DMS153 treated with DMSO at 0.1 percent for 48 hours (cell line): ENCODE data around the gene CCNJL.

Experiments
- DNase-seq: peaks from one replicate; lab custom pipeline; 2025; ENCODE audit not compliant: unreplicated experiment; lab: John Stamatoyannopoulos, UW

CCNJL gene

GRCh38 chr5:160293901-160294561, 18.3 kb downstream of the CCNJL start:
- DNase-seq = no peak

DNA sequence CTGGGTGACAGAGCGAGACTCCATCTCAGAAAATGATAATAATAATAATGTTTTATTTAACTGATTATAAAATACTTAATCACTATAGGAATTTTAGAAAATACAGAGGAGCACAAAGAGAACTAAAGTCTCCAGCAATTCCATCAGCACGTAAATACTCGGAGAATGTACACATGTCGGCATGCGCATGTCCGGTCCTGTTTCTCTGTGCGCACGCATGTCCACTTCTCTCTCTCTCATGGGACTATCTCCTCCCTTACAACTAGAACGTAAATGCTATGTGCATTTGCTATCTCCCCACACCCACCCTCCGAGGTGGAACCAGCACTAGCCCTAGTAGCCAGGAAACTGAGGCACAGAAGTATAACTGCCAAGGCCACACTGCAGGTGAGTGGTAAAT, 19.0 kb downstream of the CCNJL start:
- no peak for DNase-seq

GRCh38 chr5:160291467-160291866, 20.9 kb downstream of the CCNJL start:
- DNase-seq = no peak

DNA sequence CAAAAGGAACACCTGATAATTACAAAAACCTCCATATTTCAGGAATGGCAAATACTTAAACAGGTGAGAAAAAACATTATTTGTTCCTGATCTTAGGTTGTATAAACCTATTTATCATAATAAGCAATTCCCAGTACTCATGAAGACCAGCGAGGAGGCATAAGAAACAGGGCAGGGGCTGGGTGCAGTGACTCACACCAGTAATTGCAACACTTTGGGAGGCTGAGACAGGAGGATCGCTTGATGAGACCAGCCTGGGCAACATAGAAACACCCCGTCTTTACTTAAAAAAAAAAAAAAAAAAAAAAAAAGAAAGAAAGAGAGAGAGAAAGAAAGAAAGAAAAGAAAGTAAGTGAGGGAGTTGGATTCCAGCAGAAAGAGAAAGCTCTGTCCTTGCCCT, 21.6 kb downstream of the CCNJL start:
- no peak for DNase-seq

GRCh38 chr5:160289721-160290120, 22.6 kb downstream of the CCNJL start:
- DNase-seq = no peak

- DNase-seq = no peak
Observed at GRCh38 chr5:160289356-160289651, 23.1 kb downstream of the CCNJL start.

GRCh38 chr5:160287378-160288051, 24.8 kb downstream of the CCNJL start:
- DNase-seq = no peak

GRCh38 chr5:160286947-160287346, 25.4 kb downstream of the CCNJL start:
- DNase-seq = no peak

GRCh38 chr5:160285316-160285715, 27.0 kb downstream of the CCNJL start:
- no peak for DNase-seq

GRCh38 chr5:160284291-160284873, 28.0 kb downstream of the CCNJL start:
- no peak for DNase-seq

GRCh38 chr5:160281275-160281674, 31.1 kb downstream of the CCNJL start:
- DNase-seq = no peak

- DNase-seq = no peak
Observed at GRCh38 chr5:160280384-160281095, 31.8 kb downstream of the CCNJL start.

DNA sequence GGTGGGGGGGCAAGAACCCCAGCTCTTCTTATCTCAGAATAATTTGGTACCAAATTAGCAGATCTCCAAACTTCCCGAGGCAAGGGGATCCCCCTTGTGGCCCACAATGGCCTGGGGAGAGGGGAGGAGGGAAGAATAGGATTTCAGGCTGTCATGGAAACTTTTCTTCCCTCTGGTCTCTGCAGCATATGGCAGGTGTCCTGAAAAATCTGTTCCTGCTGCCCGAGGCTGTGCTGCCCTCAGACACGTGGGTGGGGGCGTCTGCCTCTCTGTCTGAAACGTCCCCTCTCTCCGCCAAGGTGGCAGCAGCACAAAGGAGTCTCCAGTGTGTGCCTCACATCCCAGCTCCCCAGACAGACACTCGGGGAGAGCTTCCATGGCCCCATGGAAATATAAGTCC, 34.0 kb downstream of the CCNJL start:
- DNase-seq = no peak

GRCh38 chr5:160274483-160274931, 37.9 kb downstream of the CCNJL start:
- no peak for DNase-seq

DNA sequence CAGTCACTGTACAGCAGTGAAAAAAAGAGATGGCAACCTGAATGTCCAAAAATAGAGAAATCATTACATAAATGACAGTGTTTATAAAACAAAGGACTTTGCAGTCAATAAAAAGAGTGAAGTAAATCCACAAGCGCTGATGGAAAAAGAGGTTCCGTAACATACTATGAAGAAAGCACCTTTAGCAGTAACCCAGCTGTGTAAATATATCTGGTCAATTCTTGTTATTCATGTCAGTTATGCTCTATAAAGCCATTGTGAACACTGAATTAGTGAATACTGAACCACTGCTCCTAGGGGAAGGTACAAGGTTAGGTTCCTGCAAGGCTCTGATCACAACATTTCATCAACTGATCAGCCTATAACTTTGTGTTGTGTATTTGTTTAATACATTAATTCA, 39.5 kb downstream of the CCNJL start:
- no peak for DNase-seq

DNA sequence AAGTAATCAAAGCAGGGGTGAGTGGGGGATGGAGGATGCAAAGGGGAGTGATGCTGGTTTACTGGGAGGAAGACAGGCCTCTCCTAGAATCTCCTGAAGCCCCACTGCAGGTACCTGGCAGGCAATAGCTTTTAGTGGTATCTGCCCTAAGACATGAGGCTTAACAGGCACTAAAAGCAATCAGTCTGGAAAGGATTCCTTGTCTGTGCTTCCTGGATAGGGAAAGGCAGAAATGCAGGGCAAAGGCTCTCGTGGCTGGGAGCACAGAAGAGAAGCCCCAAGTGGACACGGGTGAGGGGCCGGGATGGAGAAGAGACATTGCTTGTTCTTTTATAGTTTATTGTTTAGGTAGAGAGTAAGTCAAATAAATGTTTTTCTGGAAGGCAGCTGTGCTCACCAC, 40.1 kb downstream of the CCNJL start:
- DNase-seq = no peak

DNA sequence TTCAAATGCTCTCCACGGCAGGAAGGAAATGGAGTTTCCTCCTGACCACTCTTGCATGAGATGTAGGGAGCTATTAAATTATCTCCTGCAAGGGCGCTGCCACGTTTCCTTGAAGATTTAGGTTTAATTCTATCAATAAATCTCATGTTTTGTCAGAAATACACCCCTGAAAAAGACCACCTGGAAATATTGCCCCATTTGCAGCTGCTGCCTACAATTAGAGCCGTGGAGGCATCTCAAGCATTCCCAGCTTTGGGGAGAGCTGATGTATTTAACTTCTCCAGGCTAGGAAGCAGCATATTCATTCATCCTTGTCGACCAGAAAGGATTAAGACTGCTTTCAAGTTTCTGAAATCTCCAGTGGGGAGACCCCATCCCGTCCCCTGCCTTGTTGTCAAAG, 40.5 kb downstream of the CCNJL start:
- DNase-seq = no peak

DNA sequence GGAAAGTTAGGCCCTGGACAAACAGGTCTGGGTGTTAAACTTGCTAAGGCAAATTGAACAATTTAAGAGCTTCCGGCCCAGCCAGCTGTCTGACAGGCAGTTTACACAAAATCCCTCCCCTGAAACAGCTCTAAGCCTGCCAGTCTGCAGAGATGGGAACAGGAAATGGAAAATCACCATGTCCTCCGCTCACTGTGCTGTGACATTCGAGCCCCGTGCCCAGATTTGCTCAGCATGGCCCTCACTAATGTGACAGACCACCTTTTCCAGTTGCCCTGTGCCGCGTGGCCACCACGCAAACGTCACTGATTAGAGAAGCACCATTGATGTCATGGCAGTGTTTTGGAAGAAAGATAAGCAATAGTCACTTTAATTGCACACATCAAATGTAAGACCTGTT, 41.0 kb downstream of the CCNJL start:
- DNase-seq = peak; percentile 48

- DNase-seq = no peak
Observed at GRCh38 chr5:160270704-160271103, 41.7 kb downstream of the CCNJL start.

- DNase-seq = no peak
Observed at GRCh38 chr5:160269017-160269416, 43.3 kb downstream of the CCNJL start.

GRCh38 chr5:160268121-160268520, 44.2 kb downstream of the CCNJL start:
- no peak for DNase-seq

DNA sequence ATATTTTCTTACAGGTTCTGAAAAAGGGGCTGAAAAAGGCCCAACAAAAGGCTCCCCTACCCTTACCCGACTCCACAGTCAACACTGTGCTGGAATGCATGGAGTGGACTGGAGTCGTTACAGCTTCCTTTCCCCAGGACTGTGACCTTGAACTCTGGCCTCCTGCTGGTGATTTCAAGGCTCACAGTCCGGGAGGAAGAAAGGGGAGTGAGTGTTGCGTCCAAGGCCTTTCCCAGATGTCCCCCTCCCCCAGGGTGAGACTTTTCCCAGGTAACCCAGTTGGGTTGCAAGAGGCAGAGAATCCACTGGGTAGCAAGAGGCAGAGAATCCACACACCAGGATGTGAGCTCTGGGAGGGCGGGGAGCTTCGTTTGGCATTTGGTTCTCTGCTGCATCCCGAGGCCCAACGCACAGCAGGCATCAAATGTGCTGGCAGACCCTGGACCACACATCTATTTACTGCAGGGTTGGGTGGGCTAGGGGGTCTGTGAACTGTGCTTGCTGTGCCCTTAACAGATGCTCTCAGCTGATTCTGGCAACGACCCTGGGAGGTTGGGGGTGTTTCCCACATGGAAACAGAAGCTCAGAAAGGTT, 45.5 kb downstream of the CCNJL start:
- no peak for DNase-seq
